GM21723 (cell line): ENCODE data around the gene OLFML1.

ENCODE experiments used
- ATAC-seq: cut with Tn5 transposase; IDR thresholded peaks from one replicate; pipeline ENCODE4 v1.9.1; 2021; ENCODE audit warnings: mild to moderate bottlenecking, moderate library complexity; ENCODE audit not compliant: unreplicated experiment

The OLFML1 gene

DNA sequence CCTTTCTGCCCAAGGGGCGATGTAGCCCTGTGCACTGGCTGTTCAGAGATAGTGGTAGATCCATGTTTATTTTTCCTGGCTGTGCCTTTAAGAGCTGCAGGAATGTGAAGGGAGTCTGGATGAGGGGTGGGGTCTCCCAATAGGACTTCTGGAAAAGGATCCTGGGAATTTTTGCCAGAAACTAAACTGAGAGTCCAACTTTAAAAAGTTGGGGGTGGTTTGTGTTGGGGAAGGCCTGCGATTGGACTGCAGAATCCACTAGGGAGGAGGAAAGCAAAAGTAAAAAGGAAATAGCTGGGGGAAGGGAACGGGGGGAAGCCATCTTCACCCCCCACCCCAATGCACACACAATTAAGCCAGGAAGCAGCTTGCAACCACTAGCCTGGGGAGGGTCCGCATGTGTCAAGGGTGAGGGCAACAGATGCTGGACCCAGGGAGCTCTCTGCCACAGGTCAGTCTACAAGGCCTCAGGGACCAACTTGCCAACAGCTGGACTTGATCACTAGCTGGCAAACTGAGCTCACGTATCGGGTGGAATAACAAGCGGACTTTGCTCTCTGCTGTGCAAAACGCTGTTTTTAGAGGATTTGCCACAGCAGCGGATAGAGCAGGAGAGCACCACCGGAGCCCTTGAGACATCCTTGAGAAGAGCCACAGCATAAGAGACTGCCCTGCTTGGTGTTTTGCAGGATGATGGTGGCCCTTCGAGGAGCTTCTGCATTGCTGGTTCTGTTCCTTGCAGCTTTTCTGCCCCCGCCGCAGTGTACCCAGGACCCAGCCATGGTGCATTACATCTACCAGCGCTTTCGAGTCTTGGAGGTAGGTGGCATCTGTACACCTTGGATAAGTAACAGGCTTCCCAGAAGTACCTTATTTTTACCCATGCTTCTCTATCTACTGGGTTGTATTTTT is at the start of gene OLFML1:
OLFML1 (plus strand) TSS at position 321 of the 912 bp plus-strand sequence; CDS start at position 691, 370 bp downstream.
- no peak for ATAC-seq

DNA sequence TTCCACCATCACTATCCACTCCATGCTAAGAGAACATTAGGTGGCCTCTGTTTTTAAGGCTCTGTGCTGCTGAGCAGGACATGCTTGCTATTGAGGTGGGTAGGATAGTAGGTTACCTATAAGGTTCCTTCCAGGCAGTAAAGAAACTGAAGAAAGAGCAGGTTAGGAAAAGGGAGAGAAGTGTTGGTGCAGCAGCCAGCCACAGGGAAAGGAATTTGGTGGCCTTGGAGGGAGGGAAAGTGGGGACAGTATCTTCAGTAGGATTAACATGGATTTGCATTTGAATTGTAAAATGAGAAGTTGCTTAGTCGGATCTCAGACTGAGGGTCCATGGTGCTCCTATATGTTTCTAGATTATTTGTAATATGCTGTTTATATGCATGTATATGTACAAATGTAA is 49.2 kb upstream of the OLFML1 start:
- ATAC-seq: no peak

DNA sequence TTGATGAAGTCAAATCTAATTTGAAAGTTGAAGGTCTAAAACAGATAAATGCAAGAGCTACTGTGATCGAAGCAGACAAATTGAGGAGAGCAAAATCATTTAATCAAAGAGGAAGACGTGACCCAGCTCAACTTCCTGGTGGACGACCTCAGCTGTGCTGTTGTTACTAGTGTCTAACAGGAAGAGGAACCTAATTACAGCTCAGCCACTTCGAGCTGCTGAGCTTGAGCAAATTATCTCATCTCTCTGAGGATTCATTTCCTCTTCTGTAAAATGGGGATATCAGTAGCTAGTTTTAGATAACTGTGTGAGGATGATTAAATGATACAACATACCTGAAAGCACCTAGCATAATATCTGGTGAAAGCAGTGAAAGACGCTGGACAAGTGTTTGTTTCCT is 48.6 kb upstream of the OLFML1 start:
- ATAC-seq: peak; percentile 86

DNA sequence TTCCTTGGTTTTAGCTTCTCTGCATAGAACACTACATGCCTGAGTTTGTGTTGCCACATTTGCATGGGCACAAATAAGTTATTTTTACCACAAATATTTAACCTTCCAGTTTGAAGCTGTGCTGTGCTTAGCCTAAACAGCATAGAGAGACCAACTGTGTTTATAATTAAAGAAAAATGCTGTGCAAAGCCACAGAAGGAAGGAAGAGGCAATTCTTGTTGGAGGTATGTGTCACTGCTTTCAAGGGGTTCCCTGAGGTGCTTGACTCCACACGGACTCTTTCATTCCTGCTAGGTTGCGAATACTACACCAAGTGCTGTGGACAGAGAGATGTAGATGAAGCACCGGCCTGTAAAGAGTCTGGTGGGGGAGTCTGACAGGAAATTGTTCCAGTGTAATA is 47.6 kb upstream of the OLFML1 start:
- no peak for ATAC-seq

DNA sequence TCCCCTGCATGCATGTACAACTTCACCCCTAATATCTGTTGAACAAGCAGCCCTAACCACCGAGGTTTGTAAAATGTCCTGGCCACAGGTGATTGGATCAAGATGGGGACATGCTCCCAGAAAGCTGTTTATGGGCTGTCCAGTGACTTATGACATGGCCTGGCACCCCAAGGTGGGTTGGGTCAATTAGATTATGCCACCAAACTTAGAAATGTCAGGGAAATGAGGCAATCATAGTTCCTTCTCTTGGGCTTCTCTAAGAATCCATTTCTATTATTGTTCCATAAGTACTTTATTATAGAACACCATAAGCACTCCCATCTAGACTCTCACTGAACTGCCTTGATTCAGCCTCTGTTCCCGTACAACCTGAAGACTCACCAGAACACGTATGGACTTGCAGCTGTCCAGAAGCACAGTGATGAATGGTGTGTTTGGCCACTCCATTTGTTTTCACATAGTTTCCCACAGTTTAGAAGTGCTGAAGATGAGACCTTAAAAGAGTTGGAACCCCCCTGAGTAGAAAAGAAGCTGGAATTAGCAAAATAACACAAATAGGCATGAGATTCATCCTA is 45.5 kb upstream of the OLFML1 start:
- ATAC-seq: no peak

DNA sequence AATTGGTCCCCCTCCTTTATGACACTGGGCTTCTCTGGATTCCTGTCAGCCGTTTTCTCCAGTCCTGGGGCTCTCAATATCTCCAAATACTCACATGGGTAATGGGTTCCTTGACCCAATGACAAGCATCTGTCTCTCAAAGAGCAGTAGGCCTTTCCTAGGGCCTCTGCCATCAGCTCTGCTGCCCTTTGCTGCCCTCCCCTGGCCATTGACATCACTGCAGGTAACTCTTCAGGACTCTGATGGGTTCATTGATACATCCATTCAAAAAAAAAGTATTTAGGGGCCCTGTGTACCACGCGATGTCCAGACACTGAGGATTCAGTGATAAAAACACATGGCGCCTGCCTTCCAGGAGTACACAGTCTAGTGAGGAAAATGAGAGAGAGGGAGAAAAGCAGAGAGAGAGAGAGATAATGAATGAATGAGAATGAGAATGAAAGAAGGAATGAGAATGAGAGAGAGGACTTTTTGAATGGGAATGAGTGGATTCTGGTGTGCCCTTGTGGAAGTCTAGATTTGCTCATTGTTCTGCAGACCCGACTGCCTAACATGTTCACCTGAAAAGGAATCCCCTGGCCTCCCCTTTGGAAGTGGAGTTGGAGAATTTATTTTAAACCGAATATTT is 42.6 kb upstream of the OLFML1 start:
- peak; percentile 89 for ATAC-seq

DNA sequence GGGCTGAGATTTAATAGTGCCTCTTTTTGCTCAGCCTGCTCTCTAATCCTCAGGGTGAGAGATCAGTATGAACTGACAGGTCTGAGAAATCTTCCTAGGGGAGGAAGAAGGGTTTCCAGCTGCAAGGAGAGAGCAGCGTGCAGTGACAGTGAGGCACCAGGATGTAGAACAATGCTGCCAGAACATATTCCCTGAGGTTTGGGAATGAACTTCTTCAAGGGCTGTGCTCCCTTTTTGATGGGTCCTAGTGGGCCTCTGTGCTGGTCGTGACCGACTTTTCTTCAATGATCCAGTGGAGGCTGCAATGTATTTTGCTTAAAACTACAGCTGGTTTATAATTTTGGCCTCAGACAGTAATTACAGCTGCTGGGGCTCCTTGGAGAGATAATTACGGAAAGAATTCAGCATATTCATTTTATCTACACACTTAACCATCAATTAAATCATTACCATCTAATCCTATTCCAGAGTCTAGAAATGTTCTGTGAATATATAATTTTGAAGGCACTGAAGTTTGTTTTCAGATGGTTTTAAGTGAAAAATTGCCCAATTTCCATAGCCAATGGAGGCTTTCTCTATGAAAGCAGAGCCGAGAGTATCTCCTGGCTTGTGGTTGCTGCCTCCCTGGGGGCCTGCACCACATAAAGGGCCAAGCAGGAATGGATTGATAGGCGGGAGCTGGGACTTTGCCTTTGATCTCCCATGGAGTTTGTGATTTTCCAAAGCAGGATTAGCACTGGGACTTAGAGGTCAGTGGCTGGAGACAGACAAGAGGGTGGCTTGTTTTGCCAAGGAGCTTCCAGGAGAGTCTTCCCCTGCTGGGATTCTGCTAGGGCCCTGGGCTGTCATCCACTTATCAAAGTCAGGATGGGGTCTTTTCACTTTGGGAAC is 41.0 kb upstream of the OLFML1 start:
- ATAC-seq: no peak

DNA sequence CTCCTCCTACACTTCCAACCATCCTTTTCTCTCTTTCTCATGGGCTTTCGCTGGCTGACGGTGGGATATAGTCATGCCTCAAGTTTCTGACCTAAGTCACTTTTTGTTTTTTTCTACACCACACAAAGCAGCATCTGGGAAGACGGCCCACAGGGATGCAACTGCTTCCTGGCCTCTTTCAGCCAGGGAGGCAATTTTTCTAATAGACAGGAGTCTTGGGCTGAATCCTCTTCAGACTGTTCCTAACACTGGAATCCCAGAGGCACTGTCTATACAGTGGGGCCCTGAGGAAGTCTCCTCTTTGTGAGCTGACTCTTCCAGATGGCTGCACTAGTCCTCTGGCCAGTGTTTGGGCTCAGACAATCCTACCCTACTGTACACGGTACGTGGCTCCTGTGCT is 39.7 kb upstream of the OLFML1 start:
- no peak for ATAC-seq

DNA sequence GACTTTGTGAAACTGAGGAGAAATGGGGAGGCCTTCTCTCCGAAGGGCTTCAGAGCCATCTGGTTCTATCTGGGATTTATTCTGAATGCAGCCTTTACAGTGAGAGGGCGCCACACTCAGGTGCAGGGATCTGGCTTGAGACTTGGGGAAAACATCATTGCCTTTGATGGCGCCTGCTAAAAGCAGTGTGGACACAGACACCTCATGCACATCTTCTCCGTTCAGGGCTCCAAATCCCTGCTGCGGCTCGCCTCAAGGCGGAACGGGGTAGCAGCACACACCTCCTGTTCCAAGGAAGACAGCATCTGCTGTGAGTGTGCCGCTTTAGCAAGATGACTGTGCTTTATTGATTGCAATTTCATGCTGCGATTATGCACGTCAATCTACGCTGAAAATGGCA is 37.1 kb upstream of the OLFML1 start:
- no peak for ATAC-seq

DNA sequence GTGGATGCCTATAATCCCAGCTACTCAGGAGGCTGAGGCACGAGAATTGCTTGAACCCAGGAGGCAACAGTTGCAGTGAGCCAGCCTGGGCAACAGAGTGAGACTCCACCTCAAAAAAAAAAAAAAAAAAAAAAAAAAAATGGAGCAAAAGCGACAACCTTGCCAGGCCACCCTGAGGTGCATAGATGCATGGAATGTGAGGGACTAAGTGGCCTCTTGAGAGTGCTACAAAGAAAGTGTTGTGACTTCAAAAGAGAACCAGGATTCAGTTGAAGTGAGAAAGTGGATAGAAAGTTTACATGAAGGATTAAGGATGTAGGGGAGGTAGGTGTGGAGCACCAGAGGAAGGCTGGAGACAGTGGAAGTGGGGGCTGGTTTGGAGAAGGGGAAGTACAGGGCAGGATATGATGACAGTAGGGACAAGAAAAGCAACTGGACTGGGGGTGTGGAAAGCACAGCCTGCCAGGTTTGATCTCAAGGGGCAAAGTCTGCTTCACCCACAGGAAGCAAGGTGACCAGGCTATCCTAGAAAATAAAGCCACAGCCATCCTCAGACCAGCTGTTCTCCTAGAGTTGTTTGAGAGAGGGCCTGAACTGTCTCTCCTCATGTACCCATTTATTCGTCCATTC is 36.0 kb upstream of the OLFML1 start:
- no peak for ATAC-seq

DNA sequence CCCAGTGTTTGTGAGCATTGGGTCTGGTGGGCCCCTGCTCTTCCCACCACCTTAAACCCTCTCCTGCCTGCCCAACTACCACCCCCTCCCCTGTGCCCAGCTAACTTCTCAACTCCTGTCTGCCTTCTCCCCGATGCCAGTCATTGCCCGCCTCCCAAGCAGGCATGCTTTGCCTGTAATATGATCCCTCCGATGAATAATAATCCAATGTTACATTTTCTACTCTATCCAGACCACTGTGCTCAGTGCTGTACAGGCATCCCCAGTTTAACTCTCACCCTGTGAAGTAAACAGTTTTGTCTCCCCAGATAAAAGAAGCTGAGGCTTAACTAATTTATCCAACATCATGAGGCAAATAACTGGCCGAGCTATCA is 35.5 kb upstream of the OLFML1 start:
- ATAC-seq: no peak

DNA sequence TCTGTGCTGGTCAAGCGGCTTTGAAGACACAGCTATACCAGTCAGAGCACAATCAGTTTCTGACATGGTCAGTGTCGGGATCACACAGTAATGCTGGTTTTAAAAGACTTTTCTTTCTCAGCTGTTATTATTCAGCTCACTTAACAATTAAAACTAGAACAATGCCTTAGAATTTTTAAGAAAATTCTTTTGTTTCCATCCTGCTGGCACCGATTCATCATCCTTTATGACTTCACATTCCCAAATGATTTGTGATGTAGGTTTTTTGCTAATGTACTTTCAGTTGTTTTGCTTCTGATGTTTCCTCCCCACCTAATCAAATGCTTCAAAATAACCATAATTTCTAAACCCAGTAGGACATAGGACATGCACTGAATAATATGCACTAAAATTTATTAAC is 34.5 kb upstream of the OLFML1 start:
- no peak for ATAC-seq

DNA sequence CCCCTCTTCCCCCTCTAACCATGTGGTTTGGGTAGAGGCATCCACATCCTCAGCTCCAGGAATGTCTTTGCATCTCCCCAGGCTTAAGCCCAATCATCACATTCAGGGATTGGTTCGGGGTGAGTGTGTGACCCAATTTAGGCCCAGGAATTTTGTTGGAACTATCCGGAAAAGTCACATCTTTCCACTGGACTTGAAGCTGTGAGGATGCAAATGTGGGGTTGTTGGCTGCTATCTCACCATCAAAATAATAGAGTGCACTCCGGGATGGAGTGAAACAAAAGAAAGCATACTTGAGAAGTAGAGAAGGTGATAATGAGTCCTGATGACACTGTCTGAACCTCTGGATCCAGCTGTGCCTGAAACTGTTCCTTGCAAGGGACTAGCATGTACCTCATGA is 33.8 kb upstream of the OLFML1 start:
- no peak for ATAC-seq

DNA sequence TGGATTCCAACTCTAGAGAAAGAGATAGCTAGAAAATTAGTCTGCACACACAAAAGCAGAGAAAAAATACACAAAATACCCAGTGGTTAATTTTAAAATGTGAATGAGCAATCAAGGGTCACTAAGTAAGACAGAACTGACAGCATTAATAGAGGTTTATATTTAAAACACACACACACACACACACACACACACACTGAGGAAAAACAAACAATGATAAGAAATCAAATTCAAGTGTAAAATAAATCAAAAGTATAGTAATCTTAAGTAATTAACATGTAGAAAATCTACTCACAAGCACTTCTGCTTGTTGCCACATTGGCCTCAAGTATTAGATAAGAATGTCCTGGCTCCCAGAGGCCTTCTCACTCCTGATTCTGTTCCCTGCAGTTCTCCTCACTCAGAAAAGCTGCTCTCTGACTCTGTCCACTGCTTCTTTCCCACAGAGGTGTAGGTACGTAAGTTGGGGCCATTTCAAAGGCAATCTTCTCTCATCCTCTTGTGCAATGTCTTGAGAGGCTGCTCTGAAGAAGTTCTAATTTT is 33.3 kb upstream of the OLFML1 start:
- no peak for ATAC-seq

DNA sequence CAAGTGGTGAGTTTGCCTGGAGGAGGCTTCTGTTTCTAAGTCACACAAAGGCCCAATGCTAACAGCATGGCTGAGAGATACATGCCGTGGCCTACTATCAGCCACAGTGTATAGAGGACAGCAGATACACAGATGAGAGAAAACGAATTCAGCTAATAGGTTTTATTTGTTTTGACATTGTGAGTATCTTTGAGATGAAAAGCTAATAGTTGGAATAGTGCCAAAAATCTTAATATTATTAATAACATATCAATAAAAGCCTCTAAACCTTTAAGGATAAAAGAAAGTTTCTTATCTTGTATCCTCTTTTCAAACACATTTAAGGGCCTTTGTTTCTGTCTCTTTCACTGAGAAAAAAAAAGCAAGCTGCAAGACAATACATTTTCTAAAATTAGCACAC is 30.5 kb upstream of the OLFML1 start:
- no peak for ATAC-seq

DNA sequence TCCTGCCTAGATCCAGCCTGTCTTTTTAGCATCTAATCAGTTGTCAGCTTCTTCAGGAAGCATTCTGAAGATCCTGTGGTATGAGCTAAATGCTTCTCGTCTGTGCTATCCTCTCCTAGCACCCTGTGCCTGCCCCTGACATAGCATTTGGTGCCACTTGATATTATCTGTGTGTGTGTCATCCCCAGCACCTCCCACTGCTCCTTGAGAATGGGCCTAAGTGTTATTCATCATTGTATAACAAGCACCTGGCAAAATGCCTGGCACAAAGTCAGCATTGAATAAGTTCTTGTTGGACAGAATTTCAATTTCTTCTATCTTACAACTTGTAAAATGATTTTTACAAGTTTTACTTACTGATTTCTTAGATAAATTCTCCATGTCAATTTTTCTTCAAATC is 28.1 kb upstream of the OLFML1 start:
- no peak for ATAC-seq

DNA sequence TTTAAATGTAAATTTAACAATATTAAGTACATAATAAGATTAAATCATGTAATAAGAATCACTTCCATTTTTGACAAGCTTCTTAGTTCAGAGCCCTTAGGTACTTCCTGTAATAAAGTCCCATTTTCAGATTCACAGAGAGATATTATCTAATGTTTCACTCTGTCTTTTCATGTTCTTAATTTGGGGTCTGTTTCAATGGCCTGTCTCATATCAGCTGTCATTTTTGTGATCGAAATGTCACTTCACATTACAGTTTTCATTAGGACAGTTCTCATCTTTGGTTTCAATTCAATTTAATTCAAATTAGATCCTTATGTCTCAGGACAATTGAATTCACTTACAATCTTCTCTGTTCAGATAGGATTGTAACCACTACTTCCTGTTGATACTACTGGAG is 22.6 kb upstream of the OLFML1 start:
- no peak for ATAC-seq

DNA sequence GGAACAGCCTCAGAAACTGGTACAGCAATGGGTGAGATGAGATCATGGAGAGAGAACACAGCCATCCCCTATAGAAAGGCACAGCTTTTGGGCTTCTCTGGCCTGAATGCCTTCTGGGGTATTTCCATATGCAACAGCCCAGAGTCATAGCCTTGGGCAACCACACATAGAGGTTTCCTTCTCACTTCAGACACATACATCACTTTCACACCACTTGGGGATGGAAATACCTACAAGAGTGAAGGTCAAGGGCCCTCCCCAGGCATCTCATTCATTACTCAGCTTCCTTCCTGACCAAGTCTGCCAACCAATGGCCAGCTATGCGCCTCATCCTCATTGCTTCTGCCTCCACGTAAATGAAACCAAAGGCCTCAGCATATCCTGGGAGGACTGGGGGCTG is 17.7 kb upstream of the OLFML1 start:
- no peak for ATAC-seq

DNA sequence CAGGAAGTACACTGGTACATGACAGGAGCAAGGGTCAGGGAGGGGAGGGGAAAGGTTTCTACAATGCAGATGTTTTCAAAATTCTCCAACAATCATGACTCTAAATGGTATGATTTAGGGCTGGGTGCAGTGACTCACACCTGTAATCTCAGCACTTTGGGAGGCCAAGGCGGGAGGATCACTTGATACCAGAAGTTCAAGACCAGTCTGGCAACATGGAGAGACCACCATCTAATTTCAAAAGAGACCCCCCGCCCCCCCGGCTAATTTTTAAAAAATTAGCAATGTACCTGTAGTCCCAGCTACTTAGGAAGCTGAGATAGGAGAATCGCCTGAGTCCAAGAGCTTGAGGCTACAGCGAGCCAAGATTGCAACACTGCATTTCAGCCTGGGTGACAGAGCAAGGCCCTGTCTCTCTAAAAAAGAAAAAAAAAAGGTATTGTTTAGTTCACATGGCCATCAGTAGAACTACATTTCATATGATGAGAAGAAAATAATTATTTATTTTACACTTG is 15.9 kb upstream of the OLFML1 start:
- ATAC-seq: no peak

DNA sequence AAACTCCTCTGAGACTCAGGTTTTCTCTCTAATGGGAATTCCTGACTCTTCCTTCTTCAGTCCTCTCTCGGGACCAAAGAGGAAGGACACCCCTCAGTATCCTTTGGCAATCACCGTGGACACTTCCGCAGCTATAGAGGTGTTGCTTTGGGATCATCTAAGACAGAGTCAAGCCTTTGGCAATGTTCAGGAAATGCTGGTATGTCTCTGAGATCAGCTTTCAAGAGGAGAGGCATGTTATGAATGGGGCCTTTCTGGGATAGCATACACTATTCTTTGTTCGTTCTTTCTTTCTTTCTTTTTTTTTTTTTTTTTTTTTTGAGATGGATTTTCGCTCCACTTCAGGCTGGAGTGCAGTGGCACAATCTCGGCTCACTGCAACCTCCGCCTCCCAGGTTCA is 14.2 kb upstream of the OLFML1 start:
- no peak for ATAC-seq
